Cardiac fibroblast (primary cell): ENCODE results near the gene TRIM14.
"Not testable (repeated sequence)": the region's sequence is repeated elsewhere in the genome, so short reads cannot be mapped to it uniquely, and the experiment has no call there.

Source experiments
- DNase-seq, 2 donors: peaks; one replicate each; pipeline versions ENCODE4 v3.0.0 to v3.0.0-alpha.2; 2010; ENCODE audit warnings: low read depth in 2 of 2
- H3K4me3 ChIP-seq, 2 donors: replicated peaks in 1 of 2; 1 replicate in 1 of 2; 2 replicates in 1 of 2; pipeline ENCODE4 v1.5.1; 2011; ENCODE audit warnings: low read depth in 2 of 2, low read length in 2 of 2, mild to moderate bottlenecking in 2 of 2, moderate library complexity in 1 of 2
- TF ChIP-seq, protein P1 (sequence below): IDR thresholded peaks from one replicate; pipeline ENCODE4 v1.5.1; 2011; ENCODE audit warnings: low read depth, mild to moderate bottlenecking, low read length, inconsistent platforms

The TRIM14 gene

GRCh38 chr9:98080780-98081179, 38.2 kb downstream of the TRIM14 start:
- TF ChIP-seq, protein P1, sequence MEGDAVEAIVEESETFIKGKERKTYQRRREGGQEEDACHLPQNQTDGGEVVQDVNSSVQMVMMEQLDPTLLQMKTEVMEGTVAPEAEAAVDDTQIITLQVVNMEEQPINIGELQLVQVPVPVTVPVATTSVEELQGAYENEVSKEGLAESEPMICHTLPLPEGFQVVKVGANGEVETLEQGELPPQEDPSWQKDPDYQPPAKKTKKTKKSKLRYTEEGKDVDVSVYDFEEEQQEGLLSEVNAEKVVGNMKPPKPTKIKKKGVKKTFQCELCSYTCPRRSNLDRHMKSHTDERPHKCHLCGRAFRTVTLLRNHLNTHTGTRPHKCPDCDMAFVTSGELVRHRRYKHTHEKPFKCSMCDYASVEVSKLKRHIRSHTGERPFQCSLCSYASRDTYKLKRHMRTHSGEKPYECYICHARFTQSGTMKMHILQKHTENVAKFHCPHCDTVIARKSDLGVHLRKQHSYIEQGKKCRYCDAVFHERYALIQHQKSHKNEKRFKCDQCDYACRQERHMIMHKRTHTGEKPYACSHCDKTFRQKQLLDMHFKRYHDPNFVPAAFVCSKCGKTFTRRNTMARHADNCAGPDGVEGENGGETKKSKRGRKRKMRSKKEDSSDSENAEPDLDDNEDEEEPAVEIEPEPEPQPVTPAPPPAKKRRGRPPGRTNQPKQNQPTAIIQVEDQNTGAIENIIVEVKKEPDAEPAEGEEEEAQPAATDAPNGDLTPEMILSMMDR: no peak
- no peak for DNase-seq
- no peak overlapping the region for H3K4me3 ChIP-seq

GRCh38 chr9:98080326-98080725, 38.7 kb downstream of the TRIM14 start:
- TF ChIP-seq, protein P1: no peak
- DNase-seq: peak; percentile 12 to 18
- no peak overlapping the region for H3K4me3 ChIP-seq

DNA sequence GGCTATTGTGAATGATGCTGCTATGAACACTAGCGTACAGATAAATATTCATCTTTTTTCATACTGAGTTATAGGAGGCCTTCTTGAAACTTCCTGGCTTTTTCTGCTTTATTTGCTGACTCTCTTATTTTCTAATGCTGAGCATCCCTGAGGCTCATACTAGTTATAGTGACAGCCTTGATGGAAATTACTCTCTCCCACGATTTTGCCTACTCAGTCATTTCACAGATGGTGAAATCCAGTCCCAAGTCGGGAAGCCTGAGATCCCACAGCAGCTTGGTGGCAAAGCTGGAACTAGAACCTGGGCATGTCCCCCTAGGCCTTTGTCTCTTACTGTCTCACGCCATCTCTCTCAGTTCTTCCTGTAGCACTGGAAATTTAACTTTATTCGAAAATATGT, 40.1 kb downstream of the TRIM14 start:
- no peak overlapping the region for H3K4me3 ChIP-seq
- DNase-seq: no peak
- TF ChIP-seq, protein P1: no peak

GRCh38 chr9:98076514-98076890, 42.5 kb downstream of the TRIM14 start:
- not testable (repeated sequence) for H3K4me3 ChIP-seq, DNase-seq

GRCh38 chr9:98075332-98075805, 43.7 kb downstream of the TRIM14 start:
- TF ChIP-seq, protein P1: no peak
- peak; percentile 79 to 93 for DNase-seq
- H3K4me3 ChIP-seq: no peak overlapping the region

- DNase-seq: peak; percentile 71
- no peak overlapping the region for H3K4me3 ChIP-seq
- TF ChIP-seq, protein P1: peak; percentile 95
These were observed 44.7 kb downstream of the TRIM14 start for GRCh38 chr9:98074115-98074990.

GRCh38 chr9:98071737-98072136, 47.3 kb downstream of the TRIM14 start:
- TF ChIP-seq, protein P1: no peak
- DNase-seq: no peak
- H3K4me3 ChIP-seq: no peak overlapping the region
